ENCODE data around the gene HOXB9.

- TF ChIP-seq CTCF (IDR thresholded peaks at IDR 0.05; ENCODE audit: low read length), result no peak
- TF ChIP-seq EZH2 (IDR thresholded peaks at IDR 0.05; ENCODE audit: borderline replicate concordance, low read length), result no peak
Measured at GRCh38 chr17:48644910-48645557, 18.9 kb upstream of the HOXB9 start.

Measured in OCI-LY1 (cell line).